Measurements from ENCODE around the gene ITIH4. TPM values are rescaled to one million over a fixed set of nuclear protein-coding genes. Genes with fewer than 3 reads are reported as not detected.

The ITIH4 gene
- total and polyA plus RNA-seq, 2 of the 13 experiments (the other 11 are each of a cell fraction or from before 2014, with no cell fraction given) = 2.7 to 5.3 TPM

DNA sequence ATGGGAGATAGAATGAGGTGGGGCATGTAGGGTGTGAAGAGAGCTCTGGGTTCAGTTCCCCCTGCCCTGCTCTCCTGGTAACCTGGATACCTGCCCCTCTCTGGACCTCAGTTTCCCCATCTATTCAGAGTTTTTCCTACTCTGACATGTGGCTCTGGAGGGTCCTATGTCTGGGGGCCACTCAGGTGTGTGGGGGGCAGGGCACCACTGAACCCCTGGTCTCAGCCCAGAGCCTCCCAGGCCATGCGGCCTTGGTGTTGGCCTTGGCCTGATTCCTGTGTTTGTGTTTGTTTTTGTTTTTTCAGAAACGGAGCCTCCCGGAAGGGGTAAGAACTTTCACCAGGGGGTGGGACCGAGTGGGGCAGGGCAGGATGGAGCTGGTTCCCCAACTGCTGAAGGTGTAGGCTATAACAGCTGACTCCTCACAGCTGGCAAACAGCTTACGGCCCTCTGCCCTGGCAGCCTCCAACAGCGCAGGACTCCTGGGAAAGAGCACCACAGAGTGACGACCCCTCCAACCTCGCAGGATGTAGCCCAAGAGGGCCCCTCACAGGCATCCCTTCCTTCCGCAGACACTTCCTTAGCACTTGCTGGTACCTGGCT, 35.1 kb downstream of the ITIH4 start (continued):
- TF ChIP-seq, protein P1, sequence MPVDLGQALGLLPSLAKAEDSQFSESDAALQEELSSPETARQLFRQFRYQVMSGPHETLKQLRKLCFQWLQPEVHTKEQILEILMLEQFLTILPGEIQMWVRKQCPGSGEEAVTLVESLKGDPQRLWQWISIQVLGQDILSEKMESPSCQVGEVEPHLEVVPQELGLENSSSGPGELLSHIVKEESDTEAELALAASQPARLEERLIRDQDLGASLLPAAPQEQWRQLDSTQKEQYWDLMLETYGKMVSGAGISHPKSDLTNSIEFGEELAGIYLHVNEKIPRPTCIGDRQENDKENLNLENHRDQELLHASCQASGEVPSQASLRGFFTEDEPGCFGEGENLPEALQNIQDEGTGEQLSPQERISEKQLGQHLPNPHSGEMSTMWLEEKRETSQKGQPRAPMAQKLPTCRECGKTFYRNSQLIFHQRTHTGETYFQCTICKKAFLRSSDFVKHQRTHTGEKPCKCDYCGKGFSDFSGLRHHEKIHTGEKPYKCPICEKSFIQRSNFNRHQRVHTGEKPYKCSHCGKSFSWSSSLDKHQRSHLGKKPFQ (CRISPR knock-in tag; IDR thresholded peaks at IDR 0.05; ENCODE audit: insufficient replicate concordance) = no peak
- TF ChIP-seq FOXK1 (CRISPR knock-in tag; IDR thresholded peaks at IDR 0.05; ENCODE audit: borderline replicate concordance, low read depth) (peak; percentile 91), CHD4 (IDR thresholded peaks at IDR 0.05; ENCODE audit: borderline replicate concordance, low read length) (no peak), ZNF609 (CRISPR knock-in tag; IDR thresholded peaks at IDR 0.05; ENCODE audit: borderline replicate concordance) (peak; percentile 82; the same call in 1 of the 2 replicates), ZNF747 (CRISPR knock-in tag; IDR thresholded peaks at IDR 0.05; ENCODE audit: borderline replicate concordance) (0 out of 2 replicates have a peak, but pooled peaks have one; percentile 35), ZBTB7B (CRISPR knock-in tag; IDR thresholded peaks at IDR 0.05) (peak; percentile 93), PAXIP1 (CRISPR knock-in tag; conservative IDR thresholded peaks at IDR 0.05) (peak; percentile 95), HOXA3 (CRISPR knock-in tag; IDR thresholded peaks at IDR 0.05) (0 out of 2 replicates have a peak, but pooled peaks have one; percentile 20), KLF12 (CRISPR knock-in tag; IDR thresholded peaks at IDR 0.05; ENCODE audit: borderline replicate concordance) (peak; percentile 19; the same call in 1 of the 2 replicates)
- TF ChIP-seq, protein P2, sequence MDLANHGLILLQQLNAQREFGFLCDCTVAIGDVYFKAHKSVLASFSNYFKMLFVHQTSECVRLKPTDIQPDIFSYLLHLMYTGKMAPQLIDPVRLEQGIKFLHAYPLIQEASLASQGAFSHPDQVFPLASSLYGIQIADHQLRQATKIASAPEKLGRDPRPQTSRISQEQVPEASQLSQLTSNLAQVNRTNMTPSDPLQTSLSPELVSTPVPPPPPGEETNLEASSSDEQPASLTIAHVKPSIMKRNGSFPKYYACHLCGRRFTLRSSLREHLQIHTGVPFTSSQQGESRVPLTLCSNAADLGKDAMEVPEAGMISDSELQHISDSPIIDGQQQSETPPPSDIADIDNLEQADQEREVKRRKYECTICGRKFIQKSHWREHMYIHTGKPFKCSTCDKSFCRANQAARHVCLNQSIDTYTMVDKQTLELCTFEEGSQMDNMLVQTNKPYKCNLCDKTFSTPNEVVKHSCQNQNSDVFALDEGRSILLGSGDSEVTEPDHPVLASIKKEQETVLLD (CRISPR knock-in tag; IDR thresholded peaks at IDR 0.05; ENCODE audit: low read depth) = no peak
- TF ChIP-seq, protein P3, sequence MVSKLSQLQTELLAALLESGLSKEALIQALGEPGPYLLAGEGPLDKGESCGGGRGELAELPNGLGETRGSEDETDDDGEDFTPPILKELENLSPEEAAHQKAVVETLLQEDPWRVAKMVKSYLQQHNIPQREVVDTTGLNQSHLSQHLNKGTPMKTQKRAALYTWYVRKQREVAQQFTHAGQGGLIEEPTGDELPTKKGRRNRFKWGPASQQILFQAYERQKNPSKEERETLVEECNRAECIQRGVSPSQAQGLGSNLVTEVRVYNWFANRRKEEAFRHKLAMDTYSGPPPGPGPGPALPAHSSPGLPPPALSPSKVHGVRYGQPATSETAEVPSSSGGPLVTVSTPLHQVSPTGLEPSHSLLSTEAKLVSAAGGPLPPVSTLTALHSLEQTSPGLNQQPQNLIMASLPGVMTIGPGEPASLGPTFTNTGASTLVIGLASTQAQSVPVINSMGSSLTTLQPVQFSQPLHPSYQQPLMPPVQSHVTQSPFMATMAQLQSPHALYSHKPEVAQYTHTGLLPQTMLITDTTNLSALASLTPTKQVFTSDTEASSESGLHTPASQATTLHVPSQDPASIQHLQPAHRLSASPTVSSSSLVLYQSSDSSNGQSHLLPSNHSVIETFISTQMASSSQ (IDR thresholded peaks at IDR 0.05; ENCODE audit: low read depth) = no peak
- TF ChIP-seq, protein P3 (CRISPR knock-in tag; IDR thresholded peaks at IDR 0.05; ENCODE audit: borderline replicate concordance) = no peak; the same call in 1 of the 2 replicates

Measured in HepG2 (cell line).